ENCODE measurements around the gene PHYKPL. TPM values are rescaled to one million over a fixed set of nuclear protein-coding genes. Genes with fewer than 3 reads are reported as not detected.

Gene PHYKPL
- total and polyA plus RNA-seq, 2 donors (not counting 3 experiments of a cell fraction or from before 2014, with no cell fraction given) = 71.7 to 81.7 TPM

DNA sequence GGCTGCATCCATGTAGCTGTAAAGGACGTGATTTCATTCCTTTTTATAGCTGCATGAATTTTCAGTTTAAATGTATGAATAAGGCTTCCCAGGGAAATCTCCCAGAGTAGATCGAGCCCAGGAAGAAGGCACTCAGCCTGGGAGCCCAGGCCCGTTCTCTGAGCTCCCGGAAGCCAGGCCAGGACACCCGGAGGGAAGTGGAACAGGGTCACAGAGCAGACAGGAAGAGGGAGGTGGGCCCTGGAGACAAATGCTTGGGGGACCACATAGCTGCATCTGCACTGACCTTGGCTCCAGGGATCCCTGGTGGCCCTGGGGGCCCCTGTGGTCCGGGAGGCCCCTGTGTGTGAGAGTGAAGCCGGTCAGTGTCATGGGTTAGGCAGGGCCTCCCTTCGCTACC lies 19.7 kb upstream of the PHYKPL start:
- Histone ChIP-seq H3K9me1 (replicated peaks; ENCODE audit: control insufficient read depth, extremely low read depth, insufficient read depth, low read length) (no peaks in the 10 kb centered on the region), H2AFZ (ENCODE audit: low read depth, low read length) (no peak overlapping the region), H3K4me1 (ENCODE audit: control insufficient read depth, extremely low read depth, insufficient read depth, low read length) (no peaks in the 10 kb centered on the region), H3K79me2 (ENCODE audit: control insufficient read depth, insufficient read depth, low read length) (no peaks in the 10 kb centered on the region), H3K9me3 (replicated peaks; ENCODE audit: control insufficient read depth, insufficient read depth, low read length) (no peaks in the 10 kb centered on the region), H3K27ac (ENCODE audit: insufficient read depth, low read depth, low read length) (no peak overlapping the region), H3K4me3 (replicated peaks in 1 of 3; ENCODE audit: insufficient read depth in 1 of 3, low read depth in 1 of 3, low read length in 3 of 3) (no peak overlapping the region), H3K9ac (replicated peaks; ENCODE audit: extremely low read depth, insufficient read depth, low read length) (no peak overlapping the region), H3K27me3 (ENCODE audit: control insufficient read depth in 2 of 2, insufficient read depth in 2 of 2, low read length in 2 of 2) (no peaks in the 10 kb centered on the region), H3K4me2 (ENCODE audit: insufficient read depth, low read length) (no peak overlapping the region), H4K20me1 (replicated peaks; ENCODE audit: control insufficient read depth, extremely low read depth, insufficient read depth, low read length) (no peaks in the 10 kb centered on the region), H3K36me3 (ENCODE audit: control insufficient read depth in 2 of 2, extremely low read depth in 1 of 2, insufficient read depth in 2 of 2, low read length in 2 of 2) (no peaks in the 10 kb centered on the region)
- dilution Hi-C loops (cut with MboI; ENCODE audit: extremely low pct_ligation_motif_present, low sequenced_read_pairs) (no loop called here), intact Hi-C loops (cut with micrococcal nuclease) (no loop called here)
- no TSS peak for BruUV-seq (replicated peaks)
- FAIRE-seq (no peak), DNase-seq (ENCODE audit: low read depth, low spot score) (no peak)
- TF ChIP-seq, protein P1, sequence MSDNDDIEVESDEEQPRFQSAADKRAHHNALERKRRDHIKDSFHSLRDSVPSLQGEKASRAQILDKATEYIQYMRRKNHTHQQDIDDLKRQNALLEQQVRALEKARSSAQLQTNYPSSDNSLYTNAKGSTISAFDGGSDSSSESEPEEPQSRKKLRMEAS (IDR thresholded peaks at IDR 0.05; ENCODE audit: insufficient read depth, insufficient read length) = no peak
- TF ChIP-seq MYC (IDR thresholded peaks at IDR 0.05; ENCODE audit: low read depth, low read length) = no peak
- POLR2A ChIA-PET = no interaction called here
- CTCF ChIA-PET = interaction anchor here (0.5 to 1.4 kb wide), 3 partner anchors 9 to 1089 kb away, joined by 3 read pairs; no protein-coding TSS in a partner anchor

DNA sequence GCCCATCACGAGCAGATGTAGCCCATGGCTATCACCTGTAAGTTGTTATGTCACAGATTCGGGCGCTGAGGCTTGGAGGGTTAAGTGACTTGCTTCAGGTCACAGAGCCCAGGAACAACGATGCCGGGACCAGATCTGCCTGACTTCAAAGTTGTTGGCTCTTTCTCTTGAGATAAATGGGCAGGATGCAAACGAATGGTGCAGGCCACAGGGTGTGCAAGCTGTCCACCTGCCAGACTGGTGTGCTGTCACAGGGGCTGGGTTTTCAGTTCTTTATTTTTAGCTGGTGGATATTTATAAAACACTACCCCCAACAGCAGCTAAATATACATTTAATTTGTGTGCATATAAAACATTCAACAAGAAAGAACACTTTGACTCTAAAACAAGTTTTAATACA lies 17.7 kb upstream of the PHYKPL start:
- BruUV-seq (replicated peaks) = no TSS peak
- no peaks in the 10 kb centered on the region for H3K36me3 ChIP-seq (ENCODE audit: control insufficient read depth in 2 of 2, extremely low read depth in 1 of 2, insufficient read depth in 2 of 2, low read length in 2 of 2)
- DNase-seq (ENCODE audit: low read depth, low spot score) = no peak
- no peak overlapping the region for H3K27ac ChIP-seq (ENCODE audit: insufficient read depth, low read depth, low read length)
- H3K9me3 ChIP-seq (replicated peaks; ENCODE audit: control insufficient read depth, insufficient read depth, low read length) = no peaks in the 10 kb centered on the region
- dilution Hi-C loops (cut with MboI; ENCODE audit: extremely low pct_ligation_motif_present, low sequenced_read_pairs) = no loop called here
- no peak overlapping the region for H3K9ac ChIP-seq (replicated peaks; ENCODE audit: extremely low read depth, insufficient read depth, low read length)
- H3K4me3 ChIP-seq (replicated peaks in 1 of 3; ENCODE audit: insufficient read depth in 1 of 3, low read depth in 1 of 3, low read length in 3 of 3) = no peak overlapping the region
- no peaks in the 10 kb centered on the region for H3K27me3 ChIP-seq (ENCODE audit: control insufficient read depth in 2 of 2, insufficient read depth in 2 of 2, low read length in 2 of 2)
- H3K79me2 ChIP-seq (ENCODE audit: control insufficient read depth, insufficient read depth, low read length) = no peaks in the 10 kb centered on the region
- H3K4me2 ChIP-seq (ENCODE audit: insufficient read depth, low read length) = no peak overlapping the region
- no peaks in the 10 kb centered on the region for H3K4me1 ChIP-seq (ENCODE audit: control insufficient read depth, extremely low read depth, insufficient read depth, low read length)
- ChIA-PET POLR2A (interaction anchor here (0.7 kb wide), 1 partner anchor 355 kb away, joined by 9 read pairs; no protein-coding TSS in a partner anchor), CTCF (interaction anchor here (1.6 to 1.9 kb wide), 2 partner anchors 9 to 15 kb away, joined by 4 to 10 read pairs; no protein-coding TSS in a partner anchor)
- H2AFZ ChIP-seq (ENCODE audit: low read depth, low read length) = no peak overlapping the region
- no peaks in the 10 kb centered on the region for H4K20me1 ChIP-seq (replicated peaks; ENCODE audit: control insufficient read depth, extremely low read depth, insufficient read depth, low read length)
- no peaks in the 10 kb centered on the region for H3K9me1 ChIP-seq (replicated peaks; ENCODE audit: control insufficient read depth, extremely low read depth, insufficient read depth, low read length)
- no peak for FAIRE-seq
- TF ChIP-seq POLR2AphosphoS5 (IDR thresholded peaks at IDR 0.05; ENCODE audit: insufficient read depth, low read depth, low read length) (no peak), POLR2A (IDR thresholded peaks at IDR 0.05; ENCODE audit: low read depth, low read length) (no peak), GATA2 (IDR thresholded peaks at IDR 0.05; ENCODE audit: insufficient read depth, insufficient read length, low read depth, low read length) (no peak), FOS (IDR thresholded peaks at IDR 0.05; ENCODE audit: borderline replicate concordance, insufficient read depth, low read length) (no peak), MYC (IDR thresholded peaks at IDR 0.05; ENCODE audit: low read depth, low read length) (no peak), EZH2 (IDR thresholded peaks at IDR 0.05; ENCODE audit: borderline replicate concordance, low read depth, low read length, severe bottlenecking) (no peak), JUN (IDR thresholded peaks at IDR 0.05; ENCODE audit: borderline replicate concordance, insufficient read depth, insufficient read length, low read depth) (no peak)
- TF ChIP-seq, protein P1 (IDR thresholded peaks at IDR 0.05; ENCODE audit: insufficient read depth, insufficient read length) = no peak
- TF ChIP-seq, protein P2, sequence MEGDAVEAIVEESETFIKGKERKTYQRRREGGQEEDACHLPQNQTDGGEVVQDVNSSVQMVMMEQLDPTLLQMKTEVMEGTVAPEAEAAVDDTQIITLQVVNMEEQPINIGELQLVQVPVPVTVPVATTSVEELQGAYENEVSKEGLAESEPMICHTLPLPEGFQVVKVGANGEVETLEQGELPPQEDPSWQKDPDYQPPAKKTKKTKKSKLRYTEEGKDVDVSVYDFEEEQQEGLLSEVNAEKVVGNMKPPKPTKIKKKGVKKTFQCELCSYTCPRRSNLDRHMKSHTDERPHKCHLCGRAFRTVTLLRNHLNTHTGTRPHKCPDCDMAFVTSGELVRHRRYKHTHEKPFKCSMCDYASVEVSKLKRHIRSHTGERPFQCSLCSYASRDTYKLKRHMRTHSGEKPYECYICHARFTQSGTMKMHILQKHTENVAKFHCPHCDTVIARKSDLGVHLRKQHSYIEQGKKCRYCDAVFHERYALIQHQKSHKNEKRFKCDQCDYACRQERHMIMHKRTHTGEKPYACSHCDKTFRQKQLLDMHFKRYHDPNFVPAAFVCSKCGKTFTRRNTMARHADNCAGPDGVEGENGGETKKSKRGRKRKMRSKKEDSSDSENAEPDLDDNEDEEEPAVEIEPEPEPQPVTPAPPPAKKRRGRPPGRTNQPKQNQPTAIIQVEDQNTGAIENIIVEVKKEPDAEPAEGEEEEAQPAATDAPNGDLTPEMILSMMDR (IDR thresholded peaks at IDR 0.05; ENCODE audit: extremely low read depth in 1 of 2, insufficient read depth in 1 of 2, low read depth in 1 of 2, low read length in 2 of 2) = no peak
- intact Hi-C loops (cut with micrococcal nuclease) = no loop called here
